H9 (cell line): Measurements from ENCODE around the gene PSTPIP1. TPM values are rescaled to one million over a fixed set of nuclear protein-coding genes. Genes with fewer than 3 reads are reported as not detected.

Source experiments
- DNase-seq: peaks from one replicate; pipeline ENCODE4 v3.0.0-alpha.2; 2017
- H2AFZ ChIP-seq: one replicate; pipeline ENCODE4 v1.6.1; 2013; ENCODE audit warnings: mild to moderate bottlenecking, low read length, control low read depth, moderate library complexity
- H2AK5ac ChIP-seq: 2 replicates; pipeline ENCODE4 v1.6.1; 2013; ENCODE audit warnings: low read length, control low read depth, mixed read lengths; ENCODE audit not compliant: insufficient read length
- H2BK120ac ChIP-seq: one replicate; pipeline ENCODE4 v1.6.1; 2013; ENCODE audit warnings: low read depth, mild to moderate bottlenecking, low read length, control low read depth, inconsistent platforms; ENCODE audit not compliant: poor library complexity, severe bottlenecking
- H2BK12ac ChIP-seq: 2 replicates; pipeline ENCODE4 v1.6.1; 2013; ENCODE audit warnings: low read length, control low read depth, mixed read lengths, low read depth; ENCODE audit not compliant: insufficient read length
- H2BK15ac ChIP-seq: 2 replicates; pipeline ENCODE4 v1.6.1; 2013; ENCODE audit warnings: low read depth, low read length, control low read depth
- H2BK20ac ChIP-seq: one replicate; pipeline ENCODE4 v1.6.1; 2013; ENCODE audit warnings: low read depth, mild to moderate bottlenecking, low read length, control low read depth, inconsistent platforms; ENCODE audit not compliant: poor library complexity, severe bottlenecking
- H2BK5ac ChIP-seq: 2 replicates; pipeline ENCODE4 v1.6.1; 2013; ENCODE audit warnings: low read length, control low read depth, mixed read lengths; ENCODE audit not compliant: insufficient read length
- H3K14ac ChIP-seq: 2 replicates; pipeline ENCODE4 v1.6.1; 2013; ENCODE audit warnings: low read length, control low read depth; ENCODE audit not compliant: insufficient read depth
- H3K18ac ChIP-seq: 2 replicates; pipeline ENCODE4 v1.6.1; 2013; ENCODE audit warnings: low read depth, mild to moderate bottlenecking, mixed read lengths, low read length, control low read depth; ENCODE audit not compliant: insufficient read length
- H3K23ac ChIP-seq: 2 replicates; pipeline ENCODE4 v1.6.1; 2013; ENCODE audit warnings: low read length, control low read depth, mixed read lengths, low read depth; ENCODE audit not compliant: insufficient read length
- H3K23me2 ChIP-seq: 2 replicates; pipeline ENCODE4 v1.6.1; 2013; ENCODE audit warnings: low read depth, mild to moderate bottlenecking, mixed read lengths, low read length, control low read depth; ENCODE audit not compliant: insufficient read length, poor library complexity, severe bottlenecking
- H3K27ac ChIP-seq: 2 replicates; pipeline ENCODE4 v1.5.1; 2013; ENCODE audit warnings: low read length, control low read depth, mixed read lengths, low read depth; ENCODE audit not compliant: insufficient read length
- H3K27me3 ChIP-seq: 2 replicates; pipeline ENCODE4 v1.6.1; 2013; ENCODE audit warnings: low read length, control low read depth, inconsistent platforms; ENCODE audit not compliant: insufficient read depth
- H3K4ac ChIP-seq: 2 replicates; pipeline ENCODE4 v1.6.1; 2013; ENCODE audit warnings: low read depth, mild to moderate bottlenecking, control low read depth, inconsistent platforms, low read length, moderate library complexity
- H3K4me1 ChIP-seq: 2 replicates; pipeline ENCODE4 v1.6.1; 2013; ENCODE audit warnings: low read length, control low read depth, inconsistent platforms; ENCODE audit not compliant: insufficient read depth
- H3K4me2 ChIP-seq: 2 replicates; pipeline ENCODE4 v1.6.1; 2013; ENCODE audit warnings: low read length, control low read depth, mixed read lengths; ENCODE audit not compliant: insufficient read length, insufficient read depth
- H3K56ac ChIP-seq: 2 replicates; pipeline ENCODE4 v1.6.1; 2013; ENCODE audit warnings: low read depth, mild to moderate bottlenecking, mixed read lengths, low read length, control low read depth; ENCODE audit not compliant: insufficient read length
- H3K79me1 ChIP-seq: 2 replicates; pipeline ENCODE4 v1.6.1; 2013; ENCODE audit warnings: low read depth, mild to moderate bottlenecking, moderate library complexity, low read length, control low read depth, inconsistent platforms; ENCODE audit not compliant: insufficient read depth, poor library complexity, severe bottlenecking
- H3K79me2 ChIP-seq: 2 replicates; pipeline ENCODE4 v1.6.1; 2013; ENCODE audit warnings: low read length, control low read depth, inconsistent platforms; ENCODE audit not compliant: insufficient read depth
- H3K9ac ChIP-seq: 2 replicates; pipeline ENCODE4 v1.6.1; 2013; ENCODE audit warnings: low read length, control low read depth, mixed read lengths; ENCODE audit not compliant: insufficient read length; ENCODE audit errors: extremely low read depth
- H3K9me3 ChIP-seq: one replicate; pipeline ENCODE4 v1.6.1; 2013; ENCODE audit warnings: low read depth, low read length, inconsistent platforms; ENCODE audit not compliant: control insufficient read depth
- H3T11ph ChIP-seq: one replicate; pipeline ENCODE4 v1.6.1; 2013; ENCODE audit warnings: mild to moderate bottlenecking, low read length, control low read depth, inconsistent platforms
- H4K20me1 ChIP-seq: one replicate; pipeline ENCODE4 v1.6.1; 2013; ENCODE audit not compliant: control insufficient read depth, insufficient read length, insufficient read depth
- H4K5ac ChIP-seq: 2 replicates; pipeline ENCODE4 v1.6.1; 2013; ENCODE audit warnings: low read depth, mild to moderate bottlenecking, mixed read lengths, low read length, control low read depth; ENCODE audit not compliant: insufficient read length
- H4K8ac ChIP-seq: replicated peaks from 2 replicates; pipeline ENCODE4 v1.6.1; 2013; ENCODE audit warnings: low read length, control low read depth, mixed read lengths, low read depth; ENCODE audit not compliant: insufficient read length
- H4K91ac ChIP-seq: 2 replicates; pipeline ENCODE4 v1.6.1; 2013; ENCODE audit warnings: low read depth, mild to moderate bottlenecking, moderate library complexity, mixed read lengths, low read length, control low read depth; ENCODE audit not compliant: insufficient read length
- H3K27ac Mint-ChIP-seq, 3 experiments: 2 replicates in 2 of 3; 3 replicates in 1 of 3; pipeline ENCODE4 v1.8.0; 2020 to 2021; ENCODE audit warnings: mixed read lengths in 3 of 3, mild to moderate bottlenecking in 1 of 3, moderate library complexity in 1 of 3
- H3K27me3 Mint-ChIP-seq: 2 replicates; pipeline ENCODE4 v1.8.0; 2021; ENCODE audit warnings: low read depth, mild to moderate bottlenecking, moderate library complexity, mixed read lengths
- H3K36me3 Mint-ChIP-seq, 3 experiments: 2 replicates in 2 of 3; 3 replicates in 1 of 3; pipeline ENCODE4 v1.8.0; 2020 to 2021; ENCODE audit warnings: low read depth in 3 of 3, mixed read lengths in 3 of 3; ENCODE audit not compliant: insufficient read depth in 1 of 3
- H3K4me1 Mint-ChIP-seq, 2 experiments: 2 replicates each; pipeline ENCODE4 v1.8.0; 2020; ENCODE audit warnings: mixed read lengths in 2 of 2
- H3K4me3 Mint-ChIP-seq, 2 experiments: 2 replicates in 1 of 2; 3 replicates in 1 of 2; pipeline ENCODE4 v1.8.0; 2020 to 2021; ENCODE audit warnings: mild to moderate bottlenecking in 2 of 2, mixed read lengths in 2 of 2, moderate library complexity in 1 of 2
- H3K9me3 Mint-ChIP-seq, 2 experiments: 2 replicates in 1 of 2; 3 replicates in 1 of 2; pipeline ENCODE4 v1.8.0; 2020; ENCODE audit warnings: mild to moderate bottlenecking in 2 of 2, mixed read lengths in 2 of 2, moderate library complexity in 1 of 2
- WGBS: extraction: QIAGEN DNeasy Blood & Tissue Kit; methylation state at CpG from one replicate; pipeline ENCODE4 v1.1.7; 2013; ENCODE audit warnings: missing lambda C conversion rate, low lambda C conversion rate, mixed read lengths; ENCODE audit not compliant: insufficient read length; ENCODE audit errors: extremely low coverage; 5-methylcytosine and 5-hydroxymethylcytosine counted together
- total RNA-seq: library from RNA; stranded (reverse); gene quantifications from 2 replicates; pipeline ENCODE4 v1.2.1, GENCODE V29; 2021
- TF ChIP-seq, protein P1 (sequence below): fragments of 200-600 bp; sonication (generic); conservative IDR thresholded peaks from 3 replicates; pipeline ENCODE4 v1.8.0; 2021; ENCODE audit warnings: antibody characterized with exemption, mild to moderate bottlenecking

The PSTPIP1 gene
- total RNA-seq, 1 experiment from 2014 or later = 1.8 TPM

- Mint-ChIP-seq H3K27me3 (peaks cover 2% of the 10 kb centered on the region; the same call in 1 of the 2 replicates), H3K9me3 (peaks cover 6 to 7% of the 10 kb centered on the region in 2 experiments; a peak in 2 of 5 replicates), H3K27ac (no peak overlapping the region), H3K36me3 (peaks cover 0 to 6% (median 4%) of the 10 kb centered on the region in 3 experiments; a peak in 2 of 7 replicates), H3K4me1 (peaks cover 5 to 8% of the 10 kb centered on the region in 2 experiments), H3K4me3 (no peak overlapping the region)
- no peak for DNase-seq
- Histone ChIP-seq H3K23me2 (no peaks in the 10 kb centered on the region), H3K4ac (no peak overlapping the region), H2BK20ac (no peak overlapping the region), H3K18ac (no peak overlapping the region), H3K14ac (no peak overlapping the region), H2BK120ac (no peak overlapping the region), H3K56ac (no peak overlapping the region), H3K79me2 (no peaks in the 10 kb centered on the region), H4K91ac (no peak overlapping the region), H4K5ac (no peak overlapping the region), H3K79me1 (no peaks in the 10 kb centered on the region), H3K4me1 (no peaks in the 10 kb centered on the region), H2BK12ac (no peak overlapping the region), H2AFZ (no peak overlapping the region), H3K4me2 (no peak overlapping the region), H3K27ac (no peak overlapping the region), H3K23ac (no peak overlapping the region), H3K27me3 (no peaks in the 10 kb centered on the region), H2BK15ac (no peak overlapping the region), H2AK5ac (no peak overlapping the region), H4K8ac (no peak overlapping the region), H2BK5ac (no peak overlapping the region), H3T11ph (no peak overlapping the region), H3K9me3 (no peaks in the 10 kb centered on the region), H3K9ac (no peak overlapping the region), H4K20me1 (no peaks in the 10 kb centered on the region)
- TF ChIP-seq, protein P1, sequence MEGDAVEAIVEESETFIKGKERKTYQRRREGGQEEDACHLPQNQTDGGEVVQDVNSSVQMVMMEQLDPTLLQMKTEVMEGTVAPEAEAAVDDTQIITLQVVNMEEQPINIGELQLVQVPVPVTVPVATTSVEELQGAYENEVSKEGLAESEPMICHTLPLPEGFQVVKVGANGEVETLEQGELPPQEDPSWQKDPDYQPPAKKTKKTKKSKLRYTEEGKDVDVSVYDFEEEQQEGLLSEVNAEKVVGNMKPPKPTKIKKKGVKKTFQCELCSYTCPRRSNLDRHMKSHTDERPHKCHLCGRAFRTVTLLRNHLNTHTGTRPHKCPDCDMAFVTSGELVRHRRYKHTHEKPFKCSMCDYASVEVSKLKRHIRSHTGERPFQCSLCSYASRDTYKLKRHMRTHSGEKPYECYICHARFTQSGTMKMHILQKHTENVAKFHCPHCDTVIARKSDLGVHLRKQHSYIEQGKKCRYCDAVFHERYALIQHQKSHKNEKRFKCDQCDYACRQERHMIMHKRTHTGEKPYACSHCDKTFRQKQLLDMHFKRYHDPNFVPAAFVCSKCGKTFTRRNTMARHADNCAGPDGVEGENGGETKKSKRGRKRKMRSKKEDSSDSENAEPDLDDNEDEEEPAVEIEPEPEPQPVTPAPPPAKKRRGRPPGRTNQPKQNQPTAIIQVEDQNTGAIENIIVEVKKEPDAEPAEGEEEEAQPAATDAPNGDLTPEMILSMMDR = no peak
- no CpG with 5 or more reads among the region's 5 CpGs for WGBS
These were observed 18.2 kb upstream of the PSTPIP1 start for GRCh38 chr15:76976572-76977270.
